ENCODE measurements around the gene CIB2. TPM values are rescaled to one million over a fixed set of nuclear protein-coding genes. Genes with fewer than 3 reads are reported as not detected.

CIB2 gene
- total and polyA plus RNA-seq, 2 experiments from 2014 or later, result 59.5 to 64.4 TPM

DNA sequence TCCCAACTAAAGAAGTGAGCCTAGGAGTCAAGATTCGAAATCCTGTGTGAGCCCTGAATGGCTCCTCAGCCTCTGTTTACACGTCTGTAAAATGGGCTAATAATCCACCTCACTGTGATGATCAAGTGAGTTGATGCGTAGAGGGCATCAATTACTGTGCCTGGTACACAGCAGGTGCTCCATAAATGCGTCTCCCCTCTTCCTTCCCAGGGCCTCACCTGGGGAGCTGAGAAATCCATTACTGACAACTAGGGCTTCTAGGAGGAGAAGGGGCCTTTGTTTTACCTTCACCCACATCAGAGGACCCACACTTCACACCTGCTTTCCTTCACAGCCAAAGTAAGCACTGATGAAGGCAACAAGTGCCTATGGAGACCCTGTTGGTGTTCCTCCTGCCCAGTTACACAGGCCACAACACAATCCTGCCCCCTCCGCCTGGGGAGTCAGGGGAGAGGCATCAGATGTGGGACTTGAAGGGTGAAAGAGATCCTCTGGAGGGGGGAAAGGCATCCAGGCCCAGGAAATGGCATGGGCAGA is 1.4 kb downstream of the CIB2 start:
- H3F3A ChIP-seq (replicated peaks; ENCODE audit: low read depth), result 0 out of 2 replicates have a peak, but pooled peaks cover 6% of the 10 kb centered on the region
- ATAC-seq (no peak), DNase-seq (ENCODE audit: low spot score) (no peak)
- no peaks in the 10 kb centered on the region for H4K20me1 ChIP-seq (replicated peaks; ENCODE audit: insufficient read depth)
- H3K36me3 ChIP-seq (ENCODE audit: insufficient read depth), result no peaks in the 10 kb centered on the region
- Mint-ChIP-seq H3K4me3 (peak overlapping the region; percentile 83), H3K36me3 (ENCODE audit: low read depth) (no peaks in the 10 kb centered on the region), H3K27me3 (ENCODE audit: insufficient read depth, low read depth, poor library complexity) (peaks cover 8% of the 10 kb centered on the region), H3K4me1 (peaks cover 31% of the 10 kb centered on the region), H3K27ac (no peak overlapping the region), H3K9me3 (no peaks in the 10 kb centered on the region)
- H3K4me2 ChIP-seq, result peak overlapping the region; percentile 90
- no peaks in the 10 kb centered on the region for H3K9me2 ChIP-seq (ENCODE audit: insufficient read depth)
- peaks cover 3% of the 10 kb centered on the region; the same call in 1 of the 2 replicates for H3K79me2 ChIP-seq (replicated peaks; ENCODE audit: insufficient read depth)
- H3K4me1 ChIP-seq (ENCODE audit: insufficient read depth), result peaks cover 20% of the 10 kb centered on the region; the same call in 1 of the 2 replicates
- H3K27ac ChIP-seq (ENCODE audit: low read depth), result no peak overlapping the region
- no peak for TF ChIP-seq CREB1 (CRISPR knock-in tag; IDR thresholded peaks at IDR 0.05; ENCODE audit: low read depth)
- no peak for TF ChIP-seq JUNB (IDR thresholded peaks at IDR 0.05; ENCODE audit: unreplicated experiment)
- no peak for TF ChIP-seq POLR2AphosphoS5 (IDR thresholded peaks at IDR 0.05; ENCODE audit: low read depth)
- TF ChIP-seq ZNF114 (CRISPR knock-in tag; IDR thresholded peaks at IDR 0.05), result no peak
- no peak for TF ChIP-seq EZH2 (IDR thresholded peaks at IDR 0.05; ENCODE audit: low read depth, unreplicated experiment)
- no peak for TF ChIP-seq ZNF462 (CRISPR knock-in tag; IDR thresholded peaks at IDR 0.05)
- no peak for TF ChIP-seq STAT1 (IDR thresholded peaks at IDR 0.05; ENCODE audit: unreplicated experiment)
- TF ChIP-seq, protein P1, sequence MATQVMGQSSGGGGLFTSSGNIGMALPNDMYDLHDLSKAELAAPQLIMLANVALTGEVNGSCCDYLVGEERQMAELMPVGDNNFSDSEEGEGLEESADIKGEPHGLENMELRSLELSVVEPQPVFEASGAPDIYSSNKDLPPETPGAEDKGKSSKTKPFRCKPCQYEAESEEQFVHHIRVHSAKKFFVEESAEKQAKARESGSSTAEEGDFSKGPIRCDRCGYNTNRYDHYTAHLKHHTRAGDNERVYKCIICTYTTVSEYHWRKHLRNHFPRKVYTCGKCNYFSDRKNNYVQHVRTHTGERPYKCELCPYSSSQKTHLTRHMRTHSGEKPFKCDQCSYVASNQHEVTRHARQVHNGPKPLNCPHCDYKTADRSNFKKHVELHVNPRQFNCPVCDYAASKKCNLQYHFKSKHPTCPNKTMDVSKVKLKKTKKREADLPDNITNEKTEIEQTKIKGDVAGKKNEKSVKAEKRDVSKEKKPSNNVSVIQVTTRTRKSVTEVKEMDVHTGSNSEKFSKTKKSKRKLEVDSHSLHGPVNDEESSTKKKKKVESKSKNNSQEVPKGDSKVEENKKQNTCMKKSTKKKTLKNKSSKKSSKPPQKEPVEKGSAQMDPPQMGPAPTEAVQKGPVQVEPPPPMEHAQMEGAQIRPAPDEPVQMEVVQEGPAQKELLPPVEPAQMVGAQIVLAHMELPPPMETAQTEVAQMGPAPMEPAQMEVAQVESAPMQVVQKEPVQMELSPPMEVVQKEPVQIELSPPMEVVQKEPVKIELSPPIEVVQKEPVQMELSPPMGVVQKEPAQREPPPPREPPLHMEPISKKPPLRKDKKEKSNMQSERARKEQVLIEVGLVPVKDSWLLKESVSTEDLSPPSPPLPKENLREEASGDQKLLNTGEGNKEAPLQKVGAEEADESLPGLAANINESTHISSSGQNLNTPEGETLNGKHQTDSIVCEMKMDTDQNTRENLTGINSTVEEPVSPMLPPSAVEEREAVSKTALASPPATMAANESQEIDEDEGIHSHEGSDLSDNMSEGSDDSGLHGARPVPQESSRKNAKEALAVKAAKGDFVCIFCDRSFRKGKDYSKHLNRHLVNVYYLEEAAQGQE (IDR thresholded peaks at IDR 0.05; ENCODE audit: unreplicated experiment), result no peak
- TF ChIP-seq EZH2phosphoT487 (IDR thresholded peaks at IDR 0.05; ENCODE audit: unreplicated experiment), result no peak
- no peak for TF ChIP-seq ZNF331 (CRISPR knock-in tag; IDR thresholded peaks at IDR 0.05; ENCODE audit: low read depth)
- TF ChIP-seq CTCF (conservative IDR thresholded peaks at IDR 0.05; ENCODE audit: low read depth in 2 of 2), result no peak
- no peak for TF ChIP-seq ETS1 (IDR thresholded peaks at IDR 0.05)
- TF ChIP-seq NANOG (IDR thresholded peaks at IDR 0.05; ENCODE audit: borderline replicate concordance), result no peak
- H3K4me3 ChIP-seq, result peak overlapping the region; percentile 86; the same call in 1 of the 2 replicates
- H3K27me3 ChIP-seq (ENCODE audit: insufficient read depth), result no peaks in the 10 kb centered on the region
- no peak overlapping the region; the same call in 1 of the 2 replicates for H2AFZ ChIP-seq

Measured in GM23338 (cell line).